Thyroid gland (tissue), 4 donors: Measurements from ENCODE around the gene ANXA6.

Experiments
- POLR2A ChIP-seq, 2 donors: fragments of 450-650 bp; IDR thresholded peaks; one replicate each; pipeline ENCODE4 v1.6.1; 2017; ENCODE audit warnings: antibody characterized with exemption in 2 of 2, mild to moderate bottlenecking in 2 of 2, moderate library complexity in 1 of 2
- TF ChIP-seq, protein P1 (sequence below), 6 experiments: fragments of 200-600 bp in 3 of 6; fragments of 450-650 bp in 3 of 6; sonication (generic) in 3 of 6; IDR thresholded peaks; one replicate each; pipeline ENCODE4 v1.5.1; 2016 to 2019; ENCODE audit warnings: antibody characterized with exemption in 6 of 6, mild to moderate bottlenecking in 2 of 6, inconsistent platforms in 1 of 6, moderate library complexity in 1 of 6

DNA sequence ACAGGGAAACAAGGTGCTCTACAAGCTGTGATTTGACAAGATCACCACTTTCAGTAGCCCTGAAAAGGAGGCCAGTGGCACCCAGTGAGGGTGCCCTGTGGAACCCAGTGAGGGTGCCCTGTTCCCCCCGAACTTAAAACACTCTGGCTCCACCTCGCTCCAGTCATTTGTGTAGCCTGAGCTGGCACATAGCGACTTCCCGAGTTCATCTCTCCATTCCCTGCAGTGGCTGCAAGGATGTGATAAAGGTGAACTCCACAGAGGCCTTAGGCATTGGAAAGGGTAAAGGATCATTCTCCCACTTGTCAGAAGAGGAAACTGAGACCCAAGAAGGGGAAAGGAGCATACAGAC is 21.9 kb upstream of the ANXA6 start:
- no peak for TF ChIP-seq POLR2A (IDR thresholded peaks at IDR 0.05)
- TF ChIP-seq, protein P1, sequence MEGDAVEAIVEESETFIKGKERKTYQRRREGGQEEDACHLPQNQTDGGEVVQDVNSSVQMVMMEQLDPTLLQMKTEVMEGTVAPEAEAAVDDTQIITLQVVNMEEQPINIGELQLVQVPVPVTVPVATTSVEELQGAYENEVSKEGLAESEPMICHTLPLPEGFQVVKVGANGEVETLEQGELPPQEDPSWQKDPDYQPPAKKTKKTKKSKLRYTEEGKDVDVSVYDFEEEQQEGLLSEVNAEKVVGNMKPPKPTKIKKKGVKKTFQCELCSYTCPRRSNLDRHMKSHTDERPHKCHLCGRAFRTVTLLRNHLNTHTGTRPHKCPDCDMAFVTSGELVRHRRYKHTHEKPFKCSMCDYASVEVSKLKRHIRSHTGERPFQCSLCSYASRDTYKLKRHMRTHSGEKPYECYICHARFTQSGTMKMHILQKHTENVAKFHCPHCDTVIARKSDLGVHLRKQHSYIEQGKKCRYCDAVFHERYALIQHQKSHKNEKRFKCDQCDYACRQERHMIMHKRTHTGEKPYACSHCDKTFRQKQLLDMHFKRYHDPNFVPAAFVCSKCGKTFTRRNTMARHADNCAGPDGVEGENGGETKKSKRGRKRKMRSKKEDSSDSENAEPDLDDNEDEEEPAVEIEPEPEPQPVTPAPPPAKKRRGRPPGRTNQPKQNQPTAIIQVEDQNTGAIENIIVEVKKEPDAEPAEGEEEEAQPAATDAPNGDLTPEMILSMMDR (IDR thresholded peaks at IDR 0.05) = no peak
